GM21825 (cell line): Measurements from ENCODE around the gene OBSCN.

ENCODE experiments used
- ATAC-seq: cut with Tn5 transposase; IDR thresholded peaks from one replicate; pipeline ENCODE4 v1.9.1; 2021; ENCODE audit warnings: mild to moderate bottlenecking, moderate library complexity; ENCODE audit not compliant: unreplicated experiment

OBSCN gene

GRCh38 chr1:228207851-228208821 lies at the start of gene OBSCN:
Gene OBSCN, plus strand, starts transcription at chr1:228208044. Its CDS starts 3,740 bp downstream, at chr1:228211784.
- ATAC-seq: no peak

GRCh38 chr1:228158151-228159007 lies 49.5 kb upstream of the OBSCN start:
- ATAC-seq: no peak

GRCh38 chr1:228159008-228159665 lies 48.7 kb upstream of the OBSCN start:
- ATAC-seq: no peak

GRCh38 chr1:228160201-228160761 lies 47.6 kb upstream of the OBSCN start:
- no peak for ATAC-seq

GRCh38 chr1:228161362-228161761 lies 46.5 kb upstream of the OBSCN start:
- no peak for ATAC-seq

- no peak for ATAC-seq
These were observed 46.0 kb upstream of the OBSCN start for GRCh38 chr1:228161866-228162265.

GRCh38 chr1:228162286-228163006 lies 45.4 kb upstream of the OBSCN start:
- no peak for ATAC-seq

- ATAC-seq: no peak
These were observed 44.7 kb upstream of the OBSCN start for GRCh38 chr1:228163007-228163753.

- ATAC-seq: no peak
These were observed 43.9 kb upstream of the OBSCN start for GRCh38 chr1:228163776-228164519.

GRCh38 chr1:228164561-228165371 lies 43.1 kb upstream of the OBSCN start:
- no peak for ATAC-seq

GRCh38 chr1:228165372-228166169 lies 42.3 kb upstream of the OBSCN start, which contains the start of gene IBA57:
Gene IBA57, plus strand, starts transcription at chr1:228165804. Its CDS starts 13 bp downstream, at chr1:228165817.
- peak; percentile 82 for ATAC-seq

- peak; percentile 19 for ATAC-seq
These were observed 41.5 kb upstream of the OBSCN start for GRCh38 chr1:228166170-228166936.

GRCh38 chr1:228168563-228169270 lies 39.1 kb upstream of the OBSCN start:
- no peak for ATAC-seq

GRCh38 chr1:228169345-228169744 lies 38.5 kb upstream of the OBSCN start:
- no peak for ATAC-seq

GRCh38 chr1:228170666-228171065 lies 37.2 kb upstream of the OBSCN start:
- ATAC-seq: no peak
